Fibroblast of the conjunctiva (primary cell): Measurements from ENCODE around the gene COL5A2.
A peak's percentile ranks its signal among the peaks of the same experiment; 100 is the strongest.

ENCODE experiments used
- DNase-seq: peaks from one replicate; pipeline ENCODE4 v3.0.0-alpha.2; 2010; ENCODE audit warnings: low read depth

COL5A2 gene

GRCh38 chr2:189048189-189048588 lies 131.4 kb downstream of the COL5A2 start:
- no peak for DNase-seq

GRCh38 chr2:189047171-189047888 lies 132.2 kb downstream of the COL5A2 start:
- DNase-seq, result no peak

DNA sequence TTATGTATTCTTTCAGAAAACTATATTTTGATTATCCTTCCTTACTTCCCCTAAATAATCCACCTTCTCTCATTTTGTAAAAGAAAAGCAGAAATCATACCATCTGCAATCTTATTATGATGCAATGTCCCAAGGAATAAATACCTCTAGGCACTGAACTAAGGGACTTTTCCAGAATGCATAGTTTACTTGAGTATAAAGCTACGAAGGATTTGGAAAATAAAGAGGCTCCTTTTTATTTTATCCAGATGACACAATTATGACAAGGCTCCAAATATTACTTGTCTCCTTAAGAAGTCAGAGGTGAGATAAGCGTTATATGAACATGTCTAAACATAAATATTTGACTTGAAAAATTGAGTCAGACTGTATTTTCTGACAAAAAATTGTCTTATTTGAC lies 133.2 kb downstream of the COL5A2 start:
- DNase-seq, result no peak

GRCh38 chr2:189045836-189046235 lies 133.7 kb downstream of the COL5A2 start:
- DNase-seq, result no peak

DNA sequence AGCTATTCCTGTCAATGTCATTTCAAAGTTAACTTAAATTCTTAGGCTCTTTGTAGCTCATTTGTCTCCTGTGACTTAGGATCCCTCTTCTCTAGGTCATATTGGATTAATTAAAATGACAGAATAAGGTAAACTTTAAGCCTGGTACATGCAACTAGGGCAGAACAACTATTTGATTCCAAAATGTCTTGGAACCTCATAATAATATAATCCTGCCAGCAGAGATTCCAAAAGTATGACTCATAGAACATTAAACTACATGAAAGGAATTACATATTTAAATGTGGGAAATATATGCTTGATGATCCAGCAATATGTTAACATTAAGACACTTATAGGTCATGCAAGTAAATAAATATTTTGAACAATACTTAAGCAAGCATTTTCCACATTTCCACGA lies 142.0 kb downstream of the COL5A2 start:
- no peak for DNase-seq

GRCh38 chr2:189024901-189025618 lies 154.5 kb downstream of the COL5A2 start:
- no peak for DNase-seq

DNA sequence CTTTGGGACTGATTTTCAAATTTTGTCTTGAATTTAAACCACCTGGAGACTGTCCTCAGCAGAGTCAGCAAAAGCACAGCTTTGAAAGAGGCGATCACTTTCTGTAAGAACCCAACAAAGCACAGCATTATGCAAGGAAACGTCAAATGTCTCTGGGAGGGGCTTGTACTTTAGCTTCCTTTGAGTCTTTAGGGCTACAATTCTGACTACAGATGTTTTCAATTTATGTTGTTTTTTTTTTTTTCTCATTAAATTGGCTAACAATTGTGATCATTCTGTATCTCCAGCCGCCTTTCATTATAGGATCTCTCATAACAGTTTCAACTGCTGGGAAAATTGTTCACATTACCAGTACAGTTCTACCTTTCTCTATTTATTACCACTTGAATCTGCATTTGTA lies 157.1 kb downstream of the COL5A2 start:
- DNase-seq, result peak; percentile 94

- DNase-seq, result peak; percentile 91
Measured at GRCh38 chr2:189022053-189022481, 157.5 kb downstream of the COL5A2 start.

DNA sequence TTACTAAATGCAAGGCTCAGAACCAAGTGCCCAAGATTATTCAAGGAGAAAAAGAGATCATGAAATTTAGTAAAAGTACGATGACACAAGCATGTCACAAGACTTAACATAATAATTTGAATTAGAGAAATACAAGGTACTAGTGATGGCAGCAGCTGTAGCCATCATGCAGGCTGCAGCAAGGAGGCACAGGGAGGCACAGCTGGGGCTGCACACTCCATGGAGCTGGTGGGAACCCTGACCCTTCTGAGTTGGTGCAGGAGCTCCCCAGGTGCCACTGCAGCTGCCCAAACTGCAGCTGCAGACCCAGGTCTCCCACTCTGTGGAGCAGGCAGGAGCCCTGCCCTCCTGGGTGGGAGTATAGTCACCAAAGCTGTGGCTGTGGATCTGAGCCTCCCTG lies 159.4 kb downstream of the COL5A2 start:
- DNase-seq, result no peak

- no peak for DNase-seq
Measured at GRCh38 chr2:189018631-189019030, 160.9 kb downstream of the COL5A2 start.

GRCh38 chr2:189016311-189016861 lies 163.2 kb downstream of the COL5A2 start:
- no peak for DNase-seq

- DNase-seq, result no peak
Measured at GRCh38 chr2:189015359-189015758, 164.2 kb downstream of the COL5A2 start.

DNA sequence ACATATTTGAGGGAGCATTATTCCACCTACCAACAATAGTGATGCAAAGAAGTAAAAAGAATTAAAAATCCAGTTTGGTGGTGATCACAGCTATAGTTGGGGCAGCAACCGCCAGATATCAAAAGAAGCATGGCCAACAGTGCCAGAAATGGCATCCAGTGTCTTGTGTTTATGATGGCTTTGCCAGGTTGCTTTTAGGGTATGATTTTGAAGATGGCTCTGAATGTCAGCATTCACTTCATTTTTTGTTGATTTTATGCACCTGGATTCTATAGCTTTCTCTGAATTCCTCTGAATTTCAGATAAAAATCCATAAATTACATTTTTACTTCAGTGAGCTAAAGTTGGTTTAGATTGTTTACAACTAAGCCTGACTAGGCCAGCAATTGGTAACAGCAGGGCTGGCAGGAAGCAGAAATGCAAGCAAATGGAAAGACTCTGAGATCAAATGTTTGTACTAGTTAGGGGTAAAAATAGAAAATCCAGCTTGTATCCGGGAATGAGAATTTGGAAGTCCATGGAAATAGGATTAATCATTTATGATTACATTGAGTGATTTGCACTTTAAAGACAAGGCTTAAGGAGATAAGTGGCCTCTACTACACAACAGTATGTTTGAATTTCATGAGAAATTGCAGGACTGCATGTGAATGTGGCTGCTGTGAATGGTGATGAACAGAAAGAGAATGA lies 165.0 kb downstream of the COL5A2 start:
- peak; percentile 43 for DNase-seq

GRCh38 chr2:189013671-189014448 lies 165.7 kb downstream of the COL5A2 start:
- peak; percentile 42 for DNase-seq

GRCh38 chr2:189013031-189013430 lies 166.5 kb downstream of the COL5A2 start:
- DNase-seq, result no peak

DNA sequence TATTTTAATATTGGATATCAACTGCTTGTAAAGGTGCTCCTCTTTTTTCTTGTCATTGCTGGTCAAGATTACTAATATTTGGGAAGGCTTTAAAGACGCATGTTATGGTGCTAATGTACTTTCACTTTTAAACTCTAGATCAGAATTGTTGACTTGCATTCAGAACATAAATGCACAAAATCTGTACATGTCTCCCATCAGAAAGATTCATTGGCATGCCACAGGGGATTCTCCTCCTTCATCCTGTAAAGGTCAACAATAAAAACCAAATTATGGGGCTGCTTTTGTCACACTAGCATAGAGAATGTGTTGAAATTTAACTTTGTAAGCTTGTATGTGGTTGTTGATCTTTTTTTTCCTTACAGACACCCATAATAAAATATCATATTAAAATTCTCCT lies 167.2 kb downstream of the COL5A2 start:
- DNase-seq, result no peak

DNA sequence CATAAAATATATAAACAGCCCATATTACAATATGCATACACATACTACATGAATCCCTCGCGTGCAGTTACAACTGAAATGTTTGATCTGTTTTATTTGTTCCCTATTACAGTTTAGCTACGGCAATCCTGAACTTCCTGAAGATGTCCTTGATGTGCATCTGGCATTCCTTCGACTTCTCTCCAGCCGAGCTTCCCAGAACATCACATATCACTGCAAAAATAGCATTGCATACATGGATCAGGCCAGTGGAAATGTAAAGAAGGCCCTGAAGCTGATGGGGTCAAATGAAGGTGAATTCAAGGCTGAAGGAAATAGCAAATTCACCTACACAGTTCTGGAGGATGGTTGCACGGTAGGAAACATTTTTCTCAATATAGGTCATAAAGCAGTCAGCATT lies 169.0 kb downstream of the COL5A2 start:
- DNase-seq, result no peak

DNA sequence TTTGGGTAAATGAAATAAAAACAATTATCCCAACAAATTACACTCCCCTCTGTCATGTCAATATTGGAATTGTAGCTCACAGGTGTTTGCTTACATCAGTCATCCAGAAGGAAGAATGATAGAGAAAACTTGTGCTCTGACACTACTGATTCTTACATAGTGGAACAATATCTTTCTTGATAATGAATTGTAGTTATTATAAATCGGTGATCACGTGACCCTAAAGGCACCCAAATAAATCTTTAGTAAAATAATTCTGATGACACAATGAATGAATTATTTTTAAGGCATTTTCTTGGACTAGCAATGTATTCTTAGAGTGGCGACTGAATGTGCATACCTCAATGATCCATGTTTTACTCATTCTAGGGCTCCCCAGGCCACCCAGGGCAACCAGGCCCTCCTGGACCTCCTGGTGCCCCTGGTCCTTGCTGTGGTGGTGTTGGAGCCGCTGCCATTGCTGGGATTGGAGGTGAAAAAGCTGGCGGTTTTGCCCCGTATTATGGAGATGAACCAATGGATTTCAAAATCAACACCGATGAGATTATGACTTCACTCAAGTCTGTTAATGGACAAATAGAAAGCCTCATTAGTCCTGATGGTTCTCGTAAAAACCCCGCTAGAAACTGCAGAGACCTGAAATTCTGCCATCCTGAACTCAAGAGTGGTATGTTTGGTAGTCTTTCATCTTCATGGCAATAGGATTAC lies 170.9 kb downstream of the COL5A2 start:
- no peak for DNase-seq

GRCh38 chr2:189002079-189002478 lies 177.5 kb downstream of the COL5A2 start:
- DNase-seq, result no peak

DNA sequence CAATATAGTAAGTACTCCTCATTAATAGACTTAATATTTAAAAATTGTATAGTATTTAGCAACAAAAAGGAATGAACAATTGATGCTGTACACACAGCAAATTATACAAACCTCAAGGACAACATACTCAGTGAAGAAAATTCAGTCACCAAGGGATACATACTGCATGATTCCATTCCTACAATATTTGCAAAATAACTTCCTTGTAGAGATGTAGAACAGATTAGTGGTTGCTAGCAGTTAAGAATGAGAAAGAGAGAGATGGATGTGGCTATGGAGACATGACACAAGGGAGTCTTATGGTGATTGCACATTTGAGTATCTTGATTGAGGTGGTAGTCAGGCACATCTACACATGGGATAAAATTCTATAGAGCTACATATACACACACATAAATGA lies 179.3 kb downstream of the COL5A2 start:
- no peak for DNase-seq

DNA sequence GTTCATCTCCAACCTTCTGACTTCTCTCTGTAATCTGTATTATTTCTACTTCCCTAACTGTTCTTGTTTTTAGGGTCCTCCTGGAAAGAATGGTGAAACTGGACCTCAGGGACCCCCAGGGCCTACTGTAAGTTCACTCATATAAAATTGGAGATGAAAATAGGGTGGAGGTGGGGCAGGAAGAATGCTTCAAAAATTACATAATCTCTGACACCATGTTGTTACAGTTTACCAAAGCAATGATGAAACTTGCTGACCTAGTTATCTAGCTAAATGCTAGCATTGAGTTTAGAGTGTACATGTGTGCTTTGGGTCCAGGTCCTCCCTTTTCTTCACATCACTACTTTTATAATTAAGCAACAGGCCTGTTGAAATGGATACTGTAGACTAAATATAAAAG lies 182.3 kb downstream of the COL5A2 start:
- DNase-seq, result no peak
